WTC11 (cell line): ENCODE measurements around the gene HNF1B. TPM values are rescaled to one million over a fixed set of nuclear protein-coding genes. Genes with fewer than 3 reads are reported as not detected.

Source experiments
- ATAC-seq: fragments of 200-7000 bp; cut with Tn5 transposase; 2 replicates; pipeline ENCODE4 v1.10.0; 2021; ENCODE audit warnings: mild to moderate bottlenecking, moderate library complexity
- CTCF ChIA-PET: fragments of 300-600 bp; sonication (Branson Sonifier 250); formaldehyde crosslinking; loops from one replicate; lab custom pipeline; 2021; ENCODE audit warnings: antibody characterized with exemption; lab: Charles Lee
- POLR2A ChIA-PET: fragments of 350-600 bp; sonication (Branson Sonifier 250); formaldehyde crosslinking; loops from one replicate; lab custom pipeline; 2021; ENCODE audit warnings: antibody characterized with exemption; lab: Charles Lee
- DNase-seq: peaks from one replicate; pipeline ENCODE4 v3.0.0; 2021; ENCODE audit warnings: low spot score
- H3K27ac Mint-ChIP-seq: 2 replicates; pipeline ENCODE4 v1.8.0; 2021; ENCODE audit warnings: mixed read lengths
- H3K27me3 Mint-ChIP-seq: 2 replicates; pipeline ENCODE4 v1.8.0; 2021; ENCODE audit warnings: low read depth, mild to moderate bottlenecking, moderate library complexity, mixed read lengths
- H3K36me3 Mint-ChIP-seq: 2 replicates; pipeline ENCODE4 v1.8.0; 2021; ENCODE audit warnings: mixed read lengths
- H3K4me1 Mint-ChIP-seq: 2 replicates; pipeline ENCODE4 v1.8.0; 2022; ENCODE audit warnings: mixed read lengths
- H3K4me3 Mint-ChIP-seq: 2 replicates; pipeline ENCODE4 v1.8.0; 2021; ENCODE audit warnings: mild to moderate bottlenecking, moderate library complexity, mixed read lengths
- H3K9me3 Mint-ChIP-seq: 2 replicates; pipeline ENCODE4 v1.8.0; 2021; ENCODE audit warnings: mixed read lengths
- ATF1 ChIP-seq: sonication (generic); formaldehyde crosslinking; IDR thresholded peaks from 2 replicates; pipeline ENCODE4 v1.8.1; 2023; ENCODE audit warnings: mild to moderate bottlenecking, moderate library complexity, missing genetic modification reagents
- CREM ChIP-seq: sonication (generic); formaldehyde crosslinking; IDR thresholded peaks from 2 replicates; pipeline ENCODE4 v1.8.1; 2022; ENCODE audit warnings: mild to moderate bottlenecking, missing genetic modification reagents, moderate library complexity
- FOXK1 ChIP-seq: sonication (generic); formaldehyde crosslinking; IDR thresholded peaks from 2 replicates; pipeline ENCODE4 v1.8.0; 2022; ENCODE audit warnings: mild to moderate bottlenecking, moderate library complexity, missing genetic modification reagents
- FOXP1 ChIP-seq: sonication (generic); formaldehyde crosslinking; IDR thresholded peaks from 2 replicates; pipeline ENCODE4 v1.8.0; 2022; ENCODE audit warnings: missing genetic modification reagents, mild to moderate bottlenecking, moderate library complexity, borderline replicate concordance
- GTF2I ChIP-seq: fragments of 250-450 bp; sonication (Bioruptor Pico); conservative IDR thresholded peaks from 2 replicates; pipeline ENCODE4 v1.4.0; 2021; ENCODE audit warnings: mild to moderate bottlenecking
- MXD4 ChIP-seq: fragments of 250-450 bp; sonication (Bioruptor Pico); IDR thresholded peaks from 2 replicates; pipeline ENCODE4 v1.8.0; 2021; ENCODE audit warnings: mild to moderate bottlenecking, moderate library complexity, borderline replicate concordance
- NFYB ChIP-seq: sonication (generic); formaldehyde crosslinking; conservative IDR thresholded peaks from 2 replicates; pipeline ENCODE4 v1.8.0; 2022; ENCODE audit warnings: low read depth, missing genetic modification reagents
- NR1H2 ChIP-seq: sonication (generic); formaldehyde crosslinking; IDR thresholded peaks from 2 replicates; pipeline ENCODE4 v1.9.0; 2021; ENCODE audit warnings: mild to moderate bottlenecking, moderate library complexity, missing genetic modification reagents
- NR3C1 ChIP-seq: sonication (generic); formaldehyde crosslinking; conservative IDR thresholded peaks from 2 replicates; pipeline ENCODE4 v1.8.1; 2023; ENCODE audit warnings: low read depth, mild to moderate bottlenecking, missing genetic modification reagents
- SMAD3 ChIP-seq: sonication (generic); formaldehyde crosslinking; IDR thresholded peaks from 2 replicates; pipeline ENCODE4 v1.8.0; 2022; ENCODE audit warnings: missing genetic modification reagents, mild to moderate bottlenecking, borderline replicate concordance
- SMAD4 ChIP-seq: sonication (generic); formaldehyde crosslinking; IDR thresholded peaks from 2 replicates; pipeline ENCODE4 v1.8.0; 2022; ENCODE audit warnings: mild to moderate bottlenecking, missing genetic modification reagents
- SP1 ChIP-seq: sonication (generic); formaldehyde crosslinking; conservative IDR thresholded peaks from 2 replicates; pipeline ENCODE4 v1.8.1; 2022; ENCODE audit warnings: missing genetic modification reagents
- TEAD4 ChIP-seq: sonication (generic); formaldehyde crosslinking; IDR thresholded peaks from 2 replicates; pipeline ENCODE4 v1.8.0; 2022; ENCODE audit warnings: mild to moderate bottlenecking, missing genetic modification reagents
- ZNF317 ChIP-seq: sonication (generic); formaldehyde crosslinking; IDR thresholded peaks from 2 replicates; pipeline ENCODE4 v1.8.1; 2023; ENCODE audit warnings: low read depth, mild to moderate bottlenecking, moderate library complexity, missing genetic modification reagents, borderline replicate concordance
- total RNA-seq: library from RNA; stranded (reverse); gene quantifications from 3 replicates; pipeline ENCODE4 v1.2.3, GENCODE V29; 2021
- TF ChIP-seq, protein P1 (sequence below): sonication (generic); formaldehyde crosslinking; IDR thresholded peaks from 2 replicates; pipeline ENCODE4 v1.8.0; 2022; ENCODE audit warnings: mild to moderate bottlenecking, missing genetic modification reagents
- TF ChIP-seq, protein P2 (sequence below): sonication (generic); formaldehyde crosslinking; IDR thresholded peaks from 2 replicates; pipeline ENCODE4 v1.8.0; 2023; ENCODE audit warnings: missing genetic modification reagents, mild to moderate bottlenecking, borderline replicate concordance
- TF ChIP-seq, protein P3 (sequence below): sonication (generic); formaldehyde crosslinking; IDR thresholded peaks from 2 replicates; pipeline ENCODE4 v1.8.0; 2022; ENCODE audit warnings: mild to moderate bottlenecking, missing genetic modification reagents
- TF ChIP-seq, protein P4 (sequence below): sonication (generic); formaldehyde crosslinking; conservative IDR thresholded peaks from 2 replicates; pipeline ENCODE4 v1.8.1; 2022; ENCODE audit warnings: mild to moderate bottlenecking, missing genetic modification reagents
- TF ChIP-seq, protein P5 (sequence below): sonication (generic); formaldehyde crosslinking; IDR thresholded peaks from 2 replicates; pipeline ENCODE4 v1.8.0; 2022; ENCODE audit warnings: mild to moderate bottlenecking, missing genetic modification reagents
- TF ChIP-seq, protein P6 (sequence below): sonication (generic); formaldehyde crosslinking; IDR thresholded peaks from 2 replicates; pipeline ENCODE4 v1.8.1; 2023; ENCODE audit warnings: mild to moderate bottlenecking, missing genetic modification reagents

The HNF1B gene
- total RNA-seq, 1 experiment from 2014 or later = 0.26 TPM

DNA sequence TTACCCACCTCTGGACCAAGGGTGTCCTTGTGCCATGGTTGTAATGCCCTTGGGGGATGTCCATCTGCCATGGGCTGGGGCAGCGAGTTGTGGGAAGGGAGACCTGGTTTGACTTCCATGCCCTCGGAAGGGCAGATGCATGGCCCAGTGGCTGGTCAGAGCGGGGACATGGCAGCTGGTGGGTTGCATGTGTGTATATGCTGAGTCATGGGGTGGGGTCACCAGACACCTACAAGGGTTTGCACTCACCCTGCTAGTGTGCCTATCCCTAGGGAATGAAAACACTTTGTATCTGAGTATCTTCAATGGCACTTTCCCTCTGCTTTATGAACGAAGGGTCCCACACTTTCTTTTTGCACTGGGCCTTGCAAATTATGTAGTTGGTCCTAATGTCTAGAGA, 10.6 kb upstream of the HNF1B start:
- TF ChIP-seq, protein P1, sequence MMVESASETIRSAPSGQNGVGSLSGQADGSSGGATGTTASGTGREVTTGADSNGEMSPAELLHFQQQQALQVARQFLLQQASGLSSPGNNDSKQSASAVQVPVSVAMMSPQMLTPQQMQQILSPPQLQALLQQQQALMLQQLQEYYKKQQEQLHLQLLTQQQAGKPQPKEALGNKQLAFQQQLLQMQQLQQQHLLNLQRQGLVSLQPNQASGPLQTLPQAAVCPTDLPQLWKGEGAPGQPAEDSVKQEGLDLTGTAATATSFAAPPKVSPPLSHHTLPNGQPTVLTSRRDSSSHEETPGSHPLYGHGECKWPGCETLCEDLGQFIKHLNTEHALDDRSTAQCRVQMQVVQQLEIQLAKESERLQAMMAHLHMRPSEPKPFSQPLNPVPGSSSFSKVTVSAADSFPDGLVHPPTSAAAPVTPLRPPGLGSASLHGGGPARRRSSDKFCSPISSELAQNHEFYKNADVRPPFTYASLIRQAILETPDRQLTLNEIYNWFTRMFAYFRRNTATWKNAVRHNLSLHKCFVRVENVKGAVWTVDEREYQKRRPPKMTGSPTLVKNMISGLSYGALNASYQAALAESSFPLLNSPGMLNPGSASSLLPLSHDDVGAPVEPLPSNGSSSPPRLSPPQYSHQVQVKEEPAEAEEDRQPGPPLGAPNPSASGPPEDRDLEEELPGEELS (CRISPR knock-in tag) = no peak
- TF ChIP-seq, protein P2, sequence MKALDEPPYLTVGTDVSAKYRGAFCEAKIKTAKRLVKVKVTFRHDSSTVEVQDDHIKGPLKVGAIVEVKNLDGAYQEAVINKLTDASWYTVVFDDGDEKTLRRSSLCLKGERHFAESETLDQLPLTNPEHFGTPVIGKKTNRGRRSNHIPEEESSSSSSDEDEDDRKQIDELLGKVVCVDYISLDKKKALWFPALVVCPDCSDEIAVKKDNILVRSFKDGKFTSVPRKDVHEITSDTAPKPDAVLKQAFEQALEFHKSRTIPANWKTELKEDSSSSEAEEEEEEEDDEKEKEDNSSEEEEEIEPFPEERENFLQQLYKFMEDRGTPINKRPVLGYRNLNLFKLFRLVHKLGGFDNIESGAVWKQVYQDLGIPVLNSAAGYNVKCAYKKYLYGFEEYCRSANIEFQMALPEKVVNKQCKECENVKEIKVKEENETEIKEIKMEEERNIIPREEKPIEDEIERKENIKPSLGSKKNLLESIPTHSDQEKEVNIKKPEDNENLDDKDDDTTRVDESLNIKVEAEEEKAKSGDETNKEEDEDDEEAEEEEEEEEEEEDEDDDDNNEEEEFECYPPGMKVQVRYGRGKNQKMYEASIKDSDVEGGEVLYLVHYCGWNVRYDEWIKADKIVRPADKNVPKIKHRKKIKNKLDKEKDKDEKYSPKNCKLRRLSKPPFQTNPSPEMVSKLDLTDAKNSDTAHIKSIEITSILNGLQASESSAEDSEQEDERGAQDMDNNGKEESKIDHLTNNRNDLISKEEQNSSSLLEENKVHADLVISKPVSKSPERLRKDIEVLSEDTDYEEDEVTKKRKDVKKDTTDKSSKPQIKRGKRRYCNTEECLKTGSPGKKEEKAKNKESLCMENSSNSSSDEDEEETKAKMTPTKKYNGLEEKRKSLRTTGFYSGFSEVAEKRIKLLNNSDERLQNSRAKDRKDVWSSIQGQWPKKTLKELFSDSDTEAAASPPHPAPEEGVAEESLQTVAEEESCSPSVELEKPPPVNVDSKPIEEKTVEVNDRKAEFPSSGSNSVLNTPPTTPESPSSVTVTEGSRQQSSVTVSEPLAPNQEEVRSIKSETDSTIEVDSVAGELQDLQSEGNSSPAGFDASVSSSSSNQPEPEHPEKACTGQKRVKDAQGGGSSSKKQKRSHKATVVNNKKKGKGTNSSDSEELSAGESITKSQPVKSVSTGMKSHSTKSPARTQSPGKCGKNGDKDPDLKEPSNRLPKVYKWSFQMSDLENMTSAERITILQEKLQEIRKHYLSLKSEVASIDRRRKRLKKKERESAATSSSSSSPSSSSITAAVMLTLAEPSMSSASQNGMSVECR = no peak
- TF ChIP-seq ZNF317 (CRISPR knock-in tag) (no peak), SMAD3 (CRISPR knock-in tag) (no peak)
- TF ChIP-seq, all 79 proteins: peak for 0
- POLR2A ChIA-PET = no interaction called here
- DNase-seq (no peak), ATAC-seq (no peak)
- H3K9me3 Mint-ChIP-seq = no peaks in the 10 kb centered on the region
- H3K27me3 Mint-ChIP-seq = peaks cover 6% of the 10 kb centered on the region
- H3K4me1 Mint-ChIP-seq = no peaks in the 10 kb centered on the region
- no peaks in the 10 kb centered on the region for H3K36me3 Mint-ChIP-seq
- H3K27ac Mint-ChIP-seq = no peak overlapping the region
- H3K4me3 Mint-ChIP-seq = no peak overlapping the region
- CTCF ChIA-PET = interaction anchor here (1.1 kb wide), 1 partner anchor 382 kb away, joined by 3 read pairs; no protein-coding TSS in a partner anchor

DNA sequence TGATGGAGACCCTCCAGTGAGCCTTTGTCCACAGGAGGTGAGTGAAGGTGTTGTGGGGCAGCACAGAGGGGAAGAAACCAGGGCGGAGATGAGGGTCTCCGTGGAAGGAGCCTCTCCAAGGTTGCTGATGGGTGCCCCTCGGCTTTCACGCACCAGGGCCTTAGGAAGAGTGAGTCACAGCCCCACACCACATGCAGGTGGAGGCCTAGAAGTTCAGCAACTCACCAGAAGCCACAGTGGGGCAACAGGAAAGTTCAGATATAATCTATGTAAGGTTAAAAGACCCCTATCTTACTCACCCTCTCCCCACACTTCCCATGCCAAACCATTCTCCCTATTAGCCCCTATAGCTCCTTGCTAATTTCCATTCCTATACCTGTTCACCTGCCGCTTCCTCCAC, 9.5 kb upstream of the HNF1B start:
- DNase-seq (no peak), ATAC-seq (no peak)
- no peak overlapping the region for H3K27ac Mint-ChIP-seq
- no peaks in the 10 kb centered on the region for H3K4me1 Mint-ChIP-seq
- H3K27me3 Mint-ChIP-seq = peaks cover 9% of the 10 kb centered on the region
- H3K36me3 Mint-ChIP-seq = no peaks in the 10 kb centered on the region
- POLR2A ChIA-PET = no interaction called here
- no peak for TF ChIP-seq ATF1 (CRISPR knock-in tag)
- TF ChIP-seq, protein P3, sequence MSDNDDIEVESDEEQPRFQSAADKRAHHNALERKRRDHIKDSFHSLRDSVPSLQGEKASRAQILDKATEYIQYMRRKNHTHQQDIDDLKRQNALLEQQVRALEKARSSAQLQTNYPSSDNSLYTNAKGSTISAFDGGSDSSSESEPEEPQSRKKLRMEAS = no peak
- no peak for TF ChIP-seq NR3C1 (CRISPR knock-in tag)
- TF ChIP-seq TEAD4 (CRISPR knock-in tag) = no peak
- no peak for TF ChIP-seq SMAD4
- TF ChIP-seq, protein P4, sequence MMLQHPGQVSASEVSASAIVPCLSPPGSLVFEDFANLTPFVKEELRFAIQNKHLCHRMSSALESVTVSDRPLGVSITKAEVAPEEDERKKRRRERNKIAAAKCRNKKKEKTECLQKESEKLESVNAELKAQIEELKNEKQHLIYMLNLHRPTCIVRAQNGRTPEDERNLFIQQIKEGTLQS (CRISPR knock-in tag) = no peak
- no peak for TF ChIP-seq NR1H2
- TF ChIP-seq, protein P5, sequence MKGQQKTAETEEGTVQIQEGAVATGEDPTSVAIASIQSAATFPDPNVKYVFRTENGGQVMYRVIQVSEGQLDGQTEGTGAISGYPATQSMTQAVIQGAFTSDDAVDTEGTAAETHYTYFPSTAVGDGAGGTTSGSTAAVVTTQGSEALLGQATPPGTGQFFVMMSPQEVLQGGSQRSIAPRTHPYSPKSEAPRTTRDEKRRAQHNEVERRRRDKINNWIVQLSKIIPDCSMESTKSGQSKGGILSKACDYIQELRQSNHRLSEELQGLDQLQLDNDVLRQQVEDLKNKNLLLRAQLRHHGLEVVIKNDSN (CRISPR knock-in tag) = no peak
- TF ChIP-seq FOXP1 = no peak
- no peak for TF ChIP-seq SP1 (CRISPR knock-in tag)
- TF ChIP-seq NFYB (CRISPR knock-in tag) = no peak
- no peak for TF ChIP-seq FOXK1 (CRISPR knock-in tag)
- no peak for TF ChIP-seq CREM (CRISPR knock-in tag)
- no peak for TF ChIP-seq MXD4 (CRISPR knock-in tag)
- TF ChIP-seq, protein P1 (CRISPR knock-in tag) = no peak
- TF ChIP-seq GTF2I (CRISPR knock-in tag) = no peak
- TF ChIP-seq, protein P6, sequence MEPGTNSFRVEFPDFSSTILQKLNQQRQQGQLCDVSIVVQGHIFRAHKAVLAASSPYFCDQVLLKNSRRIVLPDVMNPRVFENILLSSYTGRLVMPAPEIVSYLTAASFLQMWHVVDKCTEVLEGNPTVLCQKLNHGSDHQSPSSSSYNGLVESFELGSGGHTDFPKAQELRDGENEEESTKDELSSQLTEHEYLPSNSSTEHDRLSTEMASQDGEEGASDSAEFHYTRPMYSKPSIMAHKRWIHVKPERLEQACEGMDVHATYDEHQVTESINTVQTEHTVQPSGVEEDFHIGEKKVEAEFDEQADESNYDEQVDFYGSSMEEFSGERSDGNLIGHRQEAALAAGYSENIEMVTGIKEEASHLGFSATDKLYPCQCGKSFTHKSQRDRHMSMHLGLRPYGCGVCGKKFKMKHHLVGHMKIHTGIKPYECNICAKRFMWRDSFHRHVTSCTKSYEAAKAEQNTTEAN (CRISPR knock-in tag) = no peak
- TF ChIP-seq, all 79 proteins: peak for 0
- CTCF ChIA-PET = interaction anchor here (1.0 to 1.1 kb wide), 2 partner anchors 17 to 381 kb away, joined by 3 to 4 read pairs; no protein-coding TSS in a partner anchor
- Mint-ChIP-seq H3K4me3 (no peak overlapping the region), H3K9me3 (no peaks in the 10 kb centered on the region)
